ENCODE results near the gene RNF180. TPM values are rescaled to one million over a fixed set of nuclear protein-coding genes. Genes with fewer than 3 reads are reported as not detected.

RNF180 gene
- polyA plus RNA-seq, 1 donor from 2014 or later: 6.4 TPM

- no peaks in the 10 kb centered on the region for H3K36me3 ChIP-seq (ENCODE audit: insufficient read depth, low read length)
- H3K27me3 ChIP-seq (ENCODE audit: insufficient read depth, low read depth, low read length): no peaks in the 10 kb centered on the region
- H3K9me2 ChIP-seq (ENCODE audit: insufficient read depth, low read length): no peaks in the 10 kb centered on the region
- no peak overlapping the region for H2AFZ ChIP-seq (ENCODE audit: low read depth, low read length)
- no peak overlapping the region for H3K27ac ChIP-seq (ENCODE audit: low read length)
- no peak overlapping the region for H3K4me3 ChIP-seq (ENCODE audit: low read length)
- TF ChIP-seq EP300 (conservative IDR thresholded peaks at IDR 0.05; ENCODE audit: poor library complexity, severe bottlenecking) (no peak), CTCF (IDR thresholded peaks at IDR 0.05; ENCODE audit: poor library complexity, severe bottlenecking) (no peak), MXI1 (conservative IDR thresholded peaks at IDR 0.05; ENCODE audit: poor library complexity, severe bottlenecking) (no peak), REST (IDR thresholded peaks at IDR 0.05; ENCODE audit: borderline replicate concordance) (no peak), SMC3 (conservative IDR thresholded peaks at IDR 0.05; ENCODE audit: poor library complexity) (no peak), TAF1 (IDR thresholded peaks at IDR 0.05; ENCODE audit: low read depth) (no peak), RAD21 (conservative IDR thresholded peaks at IDR 0.05) (no peak), POLR2AphosphoS5 (IDR thresholded peaks at IDR 0.05) (no peak), EZH2 (IDR thresholded peaks at IDR 0.05; ENCODE audit: borderline replicate concordance, insufficient read depth, low read length, poor library complexity, severe bottlenecking) (no peak)
- no peaks in the 10 kb centered on the region for H4K20me1 ChIP-seq (ENCODE audit: insufficient read depth)
- no peak overlapping the region for H3K4me2 ChIP-seq (ENCODE audit: low read length)
- no peak overlapping the region for H3K9ac ChIP-seq (ENCODE audit: low read length)
- no peaks in the 10 kb centered on the region for H3K79me2 ChIP-seq (replicated peaks; ENCODE audit: insufficient read depth, low read length)
- no peaks in the 10 kb centered on the region for H3K9me3 ChIP-seq (ENCODE audit: low read length)
- no peaks in the 10 kb centered on the region for H3F3A ChIP-seq (ENCODE audit: insufficient read depth, low read length, poor library complexity, severe bottlenecking)
Observed at GRCh38 chr5:64312491-64312890, 146.8 kb downstream of the RNF180 start.

GRCh38 chr5:64315778-64316177, 150.1 kb downstream of the RNF180 start:
- no peak overlapping the region for H3K4me2 ChIP-seq (ENCODE audit: low read length)
- H3K36me3 ChIP-seq (ENCODE audit: insufficient read depth, low read length): no peaks in the 10 kb centered on the region
- H3K9me3 ChIP-seq (ENCODE audit: low read length): no peaks in the 10 kb centered on the region
- no peaks in the 10 kb centered on the region for H3F3A ChIP-seq (ENCODE audit: insufficient read depth, low read length, poor library complexity, severe bottlenecking)
- TF ChIP-seq MXI1 (conservative IDR thresholded peaks at IDR 0.05; ENCODE audit: poor library complexity, severe bottlenecking): no peak
- no peak for TF ChIP-seq RAD21 (conservative IDR thresholded peaks at IDR 0.05)
- TF ChIP-seq EP300 (conservative IDR thresholded peaks at IDR 0.05; ENCODE audit: poor library complexity, severe bottlenecking): no peak
- no peak for TF ChIP-seq REST (IDR thresholded peaks at IDR 0.05; ENCODE audit: borderline replicate concordance)
- no peak for TF ChIP-seq SMC3 (conservative IDR thresholded peaks at IDR 0.05; ENCODE audit: poor library complexity)
- TF ChIP-seq POLR2AphosphoS5 (IDR thresholded peaks at IDR 0.05): no peak
- TF ChIP-seq TAF1 (IDR thresholded peaks at IDR 0.05; ENCODE audit: low read depth): no peak
- TF ChIP-seq EZH2 (IDR thresholded peaks at IDR 0.05; ENCODE audit: borderline replicate concordance, insufficient read depth, low read length, poor library complexity, severe bottlenecking): no peak
- no peak for TF ChIP-seq CTCF (IDR thresholded peaks at IDR 0.05; ENCODE audit: poor library complexity, severe bottlenecking)
- H3K4me3 ChIP-seq (ENCODE audit: low read length): no peak overlapping the region
- no peaks in the 10 kb centered on the region for H3K79me2 ChIP-seq (replicated peaks; ENCODE audit: insufficient read depth, low read length)
- H4K20me1 ChIP-seq (ENCODE audit: insufficient read depth): no peaks in the 10 kb centered on the region
- H3K9me2 ChIP-seq (ENCODE audit: insufficient read depth, low read length): no peaks in the 10 kb centered on the region
- H3K9ac ChIP-seq (ENCODE audit: low read length): no peak overlapping the region
- H2AFZ ChIP-seq (ENCODE audit: low read depth, low read length): no peak overlapping the region
- H3K27me3 ChIP-seq (ENCODE audit: insufficient read depth, low read depth, low read length): no peaks in the 10 kb centered on the region
- H3K27ac ChIP-seq (ENCODE audit: low read length): no peak overlapping the region
